DMS79 treated with DMSO at 0.1 percent for 48 hours (cell line): Measurements from ENCODE around the gene SNAI3.

Experiments
- DNase-seq: peaks from one replicate; lab custom pipeline; 2025; lab: John Stamatoyannopoulos, UW

SNAI3 gene

DNA sequence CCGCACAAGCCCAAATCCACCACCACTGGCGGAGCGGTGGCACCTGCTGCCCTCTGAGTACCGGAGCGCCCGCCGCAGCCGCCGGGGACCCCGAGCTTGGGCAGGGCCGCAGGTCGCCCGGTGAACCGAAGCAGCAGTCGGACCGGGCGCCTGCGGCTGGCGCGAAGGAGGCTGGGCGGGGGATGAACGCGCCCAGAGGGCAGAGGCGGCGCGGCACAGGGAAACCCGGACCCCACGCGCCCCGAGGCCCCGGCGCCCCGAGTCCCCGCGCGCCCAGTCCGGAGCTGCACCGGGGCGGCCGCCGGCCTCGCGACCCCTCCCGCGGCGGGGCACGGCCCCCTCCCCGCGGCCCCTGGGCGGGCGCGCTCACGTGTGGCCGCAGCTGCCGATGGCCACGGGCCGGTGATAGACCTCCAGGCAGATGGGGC lies 19.5 kb upstream of the SNAI3 start:
- DNase-seq = no peak

DNA sequence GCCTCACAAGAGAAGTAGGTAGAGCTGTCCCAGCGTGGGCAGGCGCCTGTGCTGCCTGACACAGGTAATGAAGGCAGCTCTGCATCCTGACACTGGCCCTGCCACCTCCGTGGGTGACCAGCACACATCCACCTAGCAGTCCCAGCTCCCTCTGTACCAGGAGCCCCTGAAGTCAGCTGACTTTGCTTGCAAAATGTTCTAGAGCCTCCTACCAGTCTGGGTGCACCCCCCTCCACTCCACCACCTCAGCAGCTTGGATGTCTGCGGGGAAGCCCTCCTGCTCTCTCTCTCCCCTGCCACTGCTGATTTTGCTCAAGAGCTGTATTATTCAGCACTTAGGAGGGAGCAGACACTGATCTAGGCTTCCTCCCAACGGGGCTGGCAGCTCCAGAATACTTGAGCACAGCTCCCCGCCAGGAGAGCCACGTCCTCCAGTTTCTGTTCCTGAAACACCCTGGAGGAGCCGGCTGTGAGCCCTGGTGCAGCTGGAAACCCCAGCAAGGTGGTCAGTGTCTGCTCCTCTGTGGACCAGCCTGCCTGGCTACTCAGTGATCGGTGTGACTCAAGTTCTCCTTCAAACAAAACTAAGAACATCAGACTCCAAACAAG lies 18.9 kb upstream of the SNAI3 start:
- no peak for DNase-seq

DNA sequence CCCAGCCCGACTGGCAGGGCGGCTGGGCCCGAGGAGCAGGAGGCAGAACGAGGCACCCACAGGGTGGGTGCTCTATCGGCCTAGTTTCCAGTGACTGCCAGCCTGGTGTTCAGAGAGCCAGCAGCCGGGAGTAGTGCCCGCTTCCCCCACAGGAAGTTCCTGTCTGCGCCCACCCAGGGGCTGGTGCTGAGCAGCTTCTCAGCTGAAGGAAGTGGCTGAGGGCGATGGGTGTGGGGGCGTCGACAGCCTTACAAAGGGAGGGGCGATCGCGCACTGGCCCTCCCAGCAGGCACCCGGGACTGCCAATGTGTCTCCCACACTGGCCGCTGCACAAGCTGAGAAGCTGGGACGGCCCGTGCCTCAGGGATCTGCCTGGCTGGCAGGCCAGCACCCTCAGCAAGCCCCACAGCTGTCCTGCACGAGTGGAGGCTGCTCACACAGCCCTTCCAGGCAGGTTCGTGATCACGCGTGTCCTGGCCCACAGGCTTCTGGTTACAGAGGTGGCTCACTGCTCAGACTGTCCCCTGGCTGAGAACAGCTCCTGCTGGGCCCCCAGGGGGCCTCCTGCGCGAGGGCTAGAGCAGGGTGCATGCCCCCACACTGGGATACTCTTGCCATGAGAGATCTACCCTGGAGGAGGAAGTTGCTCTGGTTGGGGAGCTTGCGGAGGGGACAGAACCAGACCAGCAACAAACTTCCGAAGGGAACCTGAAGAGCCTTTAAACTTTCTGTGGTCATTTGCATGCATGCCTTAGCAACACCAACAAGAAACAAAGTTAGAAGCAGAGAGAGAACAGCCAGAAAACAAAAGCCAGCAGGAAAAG lies 17.4 kb upstream of the SNAI3 start:
- DNase-seq = no peak

DNA sequence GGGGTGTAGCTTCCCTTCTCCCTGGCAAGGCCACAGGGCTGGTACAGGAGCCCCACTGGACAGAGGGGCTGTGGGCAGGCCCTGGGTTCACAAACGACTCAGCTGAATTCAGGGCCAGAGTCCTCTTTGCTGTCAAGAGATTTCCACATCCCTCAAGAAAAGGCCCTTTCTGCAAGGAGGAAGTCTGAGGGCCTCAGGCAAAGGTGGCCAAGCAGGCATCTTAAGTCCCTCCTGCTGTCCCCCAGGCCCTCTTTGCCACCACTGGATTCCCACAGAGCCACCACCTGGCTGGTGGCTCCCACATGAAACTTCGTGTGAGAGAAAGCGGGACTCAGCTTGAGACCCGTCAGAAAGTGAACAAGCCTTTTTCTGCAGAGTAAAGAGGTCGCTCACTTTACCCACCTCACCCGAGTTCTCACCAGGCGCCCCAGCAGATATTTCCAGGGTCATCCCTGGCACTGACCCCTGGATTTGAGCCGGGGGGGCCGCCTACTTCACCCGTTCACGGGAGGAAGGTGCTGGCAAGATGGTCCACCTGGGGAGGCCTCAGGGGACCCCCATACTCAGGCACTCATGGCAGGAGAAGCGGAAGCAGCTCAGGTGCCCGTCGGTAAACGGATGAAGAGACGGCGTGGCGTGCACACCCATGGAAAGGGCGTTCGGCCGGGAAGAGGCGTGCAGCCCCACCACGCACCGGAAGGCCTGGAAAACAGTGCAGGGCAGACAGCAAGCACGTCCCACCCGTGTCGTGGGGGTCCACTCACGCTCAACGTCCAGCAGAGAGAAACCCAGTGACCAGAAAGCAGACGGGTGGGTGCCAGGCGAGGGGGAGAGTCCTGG lies 16.3 kb upstream of the SNAI3 start:
- no peak for DNase-seq

DNA sequence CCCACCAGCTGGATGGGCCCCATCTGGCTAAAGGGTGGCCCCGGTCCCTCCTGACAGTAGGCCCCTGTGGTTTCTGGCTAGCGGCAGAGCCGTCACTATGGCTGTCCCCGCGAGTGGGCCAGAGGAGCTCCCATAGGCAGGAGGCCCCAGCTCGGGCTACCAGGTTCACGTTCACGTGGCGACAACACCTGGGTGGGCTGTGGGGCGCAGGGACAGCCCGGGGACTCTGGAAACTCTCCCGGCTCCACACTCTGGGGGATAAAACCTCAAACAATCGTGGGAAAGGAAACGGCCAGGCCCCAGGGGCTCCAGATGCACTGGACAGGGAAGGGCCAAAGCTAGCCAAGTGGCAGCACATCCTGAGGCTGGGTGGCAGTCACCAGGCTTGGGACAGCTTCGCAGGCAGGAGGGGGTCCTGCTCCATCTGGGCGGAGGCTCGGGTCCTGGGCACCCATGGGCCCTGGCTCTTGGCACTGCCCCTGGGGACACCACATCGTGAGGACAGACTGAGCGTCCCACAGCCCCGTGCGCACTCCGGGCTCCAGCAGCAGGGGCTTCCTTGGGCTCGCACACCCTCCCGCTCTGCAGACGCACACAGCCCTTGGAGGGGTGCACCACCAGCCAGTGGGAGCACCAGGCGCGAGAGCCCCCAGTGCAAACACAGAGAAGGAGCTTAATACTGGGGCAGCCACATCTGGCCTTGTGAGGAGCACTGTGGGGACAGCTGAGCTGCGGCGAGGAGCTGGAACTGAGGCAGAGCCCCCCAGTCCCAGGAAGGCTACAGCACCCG lies 15.5 kb upstream of the SNAI3 start:
- no peak for DNase-seq

DNA sequence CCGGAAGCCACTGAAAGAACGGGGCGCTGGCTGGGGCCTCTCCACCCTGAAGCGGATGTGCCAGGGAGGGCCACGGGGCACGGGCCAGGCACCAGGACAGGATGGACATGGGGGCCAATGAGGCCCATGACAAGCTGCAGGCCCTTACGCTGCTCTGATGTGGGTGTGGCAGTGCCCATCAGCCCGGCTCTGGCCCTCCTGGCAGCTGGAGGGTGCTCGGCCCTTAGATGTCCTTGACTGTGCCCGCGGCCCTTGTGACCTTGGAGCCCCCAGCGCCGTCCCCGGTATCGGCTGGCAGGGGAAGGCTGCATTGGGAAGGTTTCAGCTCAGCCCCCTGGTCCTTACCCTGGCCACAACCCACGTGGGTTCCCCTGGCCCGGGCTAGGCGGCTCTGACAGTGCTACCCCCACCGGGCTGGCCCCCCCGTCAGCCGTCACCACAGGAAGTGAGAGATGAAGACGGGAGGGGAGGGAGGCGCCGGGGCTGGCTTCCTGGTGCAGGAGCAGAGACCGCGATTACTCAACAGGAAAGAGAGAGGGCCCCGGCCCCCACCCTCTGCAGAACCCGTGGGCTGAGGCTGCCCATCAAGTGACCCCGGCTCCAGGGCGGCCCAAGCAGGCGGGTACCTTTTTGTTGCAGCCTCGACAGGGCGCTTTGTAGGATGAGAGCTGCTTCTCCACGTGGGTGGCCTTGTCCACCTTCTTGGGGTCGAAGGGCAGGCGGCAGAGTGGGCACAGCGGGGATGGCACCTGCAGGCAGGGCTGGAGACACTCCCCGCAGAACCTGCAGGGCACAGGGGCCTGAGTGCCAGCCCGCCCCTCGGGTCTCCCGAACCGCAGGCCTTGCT lies 14.6 kb upstream of the SNAI3 start:
- no peak for DNase-seq

DNA sequence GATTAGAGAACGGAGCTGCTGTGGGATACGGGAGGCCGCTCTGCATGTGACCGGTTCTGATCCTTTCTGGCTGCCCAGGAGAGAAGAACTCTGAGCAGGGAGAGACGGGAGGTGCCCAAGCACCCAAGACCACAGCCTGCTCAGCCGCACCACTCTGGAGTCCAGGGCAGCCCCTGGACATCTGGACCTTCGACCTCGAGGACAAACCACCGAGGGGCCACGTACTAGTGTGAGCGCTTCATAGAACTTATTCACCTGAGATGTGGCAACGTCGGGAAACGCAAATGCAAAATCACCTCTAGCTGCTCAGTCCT lies 14.0 kb upstream of the SNAI3 start:
- no peak for DNase-seq

DNA sequence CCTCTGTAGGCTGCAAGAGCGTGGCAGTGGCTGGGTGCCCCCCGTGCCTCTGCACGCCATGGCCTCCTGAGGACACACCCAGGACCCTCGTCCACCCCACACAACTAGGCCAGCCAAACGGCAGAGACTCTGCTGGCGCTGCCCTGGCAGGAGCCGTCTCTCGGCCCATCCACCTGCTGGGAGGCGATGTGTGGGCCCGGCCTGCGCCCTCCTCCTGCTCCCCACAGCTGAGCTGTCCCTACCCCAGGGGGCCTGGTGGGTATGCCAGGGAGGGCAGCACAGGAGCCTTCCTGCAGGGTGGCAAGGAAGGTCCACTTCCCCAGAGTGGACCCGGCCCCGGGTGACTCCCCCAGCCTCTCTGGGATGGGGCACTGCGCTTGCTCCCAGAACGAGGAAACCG lies 12.9 kb upstream of the SNAI3 start:
- no peak for DNase-seq

DNA sequence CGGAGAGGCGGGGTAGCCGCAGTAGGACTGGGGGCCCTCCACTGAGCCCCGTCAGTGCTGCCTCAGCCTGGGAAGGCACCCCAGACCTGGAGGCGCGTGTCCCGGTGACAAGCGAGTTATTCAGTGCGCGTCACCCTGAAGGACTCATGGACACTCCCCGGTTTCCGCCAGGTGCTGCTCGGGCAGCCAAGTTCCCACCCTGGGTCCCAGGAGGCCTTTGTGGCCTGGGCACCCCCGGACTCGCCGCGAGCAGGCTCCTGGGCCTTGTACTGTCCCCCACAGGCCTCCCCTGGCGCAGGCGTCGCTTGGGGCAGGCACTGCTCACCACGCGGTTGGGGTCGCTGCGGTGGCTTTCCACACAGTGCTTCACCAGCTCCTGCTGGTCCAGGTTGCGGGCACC lies 12.3 kb upstream of the SNAI3 start:
- DNase-seq = no peak

DNA sequence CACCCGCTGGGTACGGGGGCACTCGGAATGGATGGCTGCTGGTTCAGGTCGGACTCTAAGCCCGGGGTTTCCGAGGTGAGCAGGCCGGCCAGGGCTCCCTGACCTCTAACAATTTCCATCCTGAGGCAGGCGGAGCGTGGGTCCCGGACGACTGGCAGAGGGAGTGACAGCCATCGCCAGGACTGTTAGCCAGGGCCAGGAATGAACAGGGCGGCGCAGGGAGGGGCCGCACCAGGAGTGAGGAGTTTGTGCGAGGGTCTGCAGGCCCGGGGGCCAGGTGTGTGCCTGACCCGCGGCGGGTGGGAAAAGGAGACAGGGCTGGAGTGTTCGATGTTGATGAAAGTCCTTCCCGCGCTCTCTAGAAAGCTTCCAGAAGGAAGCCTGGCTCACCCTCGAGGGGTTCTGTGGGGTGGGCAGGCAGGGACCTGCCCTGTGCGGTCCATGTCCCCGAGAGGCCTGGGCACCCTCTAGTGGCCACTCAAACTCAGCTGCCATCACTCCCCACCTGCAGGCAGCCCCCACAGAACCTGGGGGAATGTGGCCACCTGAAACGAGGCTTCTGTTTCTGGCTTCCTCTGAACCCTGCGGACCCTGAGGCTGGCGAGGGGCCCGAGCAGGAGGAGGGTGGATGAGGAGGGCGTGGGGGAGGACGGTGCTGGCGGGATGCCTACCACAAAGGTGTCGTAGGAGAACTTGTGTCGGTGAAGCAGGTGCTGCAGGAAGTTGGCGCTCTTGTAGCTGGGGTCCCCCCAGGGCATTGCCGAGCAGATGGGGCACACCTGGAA lies 11.7 kb upstream of the SNAI3 start:
- DNase-seq = no peak

DNA sequence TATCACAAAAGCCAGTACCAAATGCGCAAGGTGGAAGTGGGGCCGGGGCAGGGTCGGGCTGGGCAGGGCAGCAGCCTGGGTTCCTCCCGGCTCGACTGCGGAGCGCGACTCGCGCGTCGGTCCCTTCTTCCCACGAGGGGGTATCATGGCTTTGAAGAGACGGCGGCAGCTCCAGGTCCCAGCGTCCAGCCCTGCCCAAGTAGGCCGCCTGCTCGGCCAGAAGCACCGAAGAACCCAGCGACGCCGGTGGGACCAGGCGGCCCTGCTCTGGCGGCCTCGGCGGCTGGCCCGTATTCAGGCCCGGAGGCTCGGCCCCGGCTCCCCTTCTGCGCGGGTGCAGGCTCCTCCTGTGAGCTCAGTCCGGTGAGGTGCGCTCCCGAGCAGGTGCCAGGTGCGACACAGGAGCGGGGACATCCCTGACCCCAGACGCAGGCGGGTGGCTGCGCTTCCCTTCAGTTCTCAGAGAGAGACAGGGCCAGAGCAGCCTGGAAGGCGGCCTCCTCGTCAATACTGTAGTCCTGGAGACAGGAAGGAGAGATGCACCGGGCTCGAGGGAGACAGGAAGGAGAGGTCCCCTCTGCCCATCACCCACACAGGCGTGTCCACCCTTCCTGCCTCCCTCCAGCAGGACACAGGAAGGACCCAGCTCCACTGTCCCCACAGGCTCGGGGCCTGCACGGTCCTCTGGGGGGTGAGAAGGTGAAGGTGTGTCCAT lies 11.0 kb upstream of the SNAI3 start:
- DNase-seq = no peak

DNA sequence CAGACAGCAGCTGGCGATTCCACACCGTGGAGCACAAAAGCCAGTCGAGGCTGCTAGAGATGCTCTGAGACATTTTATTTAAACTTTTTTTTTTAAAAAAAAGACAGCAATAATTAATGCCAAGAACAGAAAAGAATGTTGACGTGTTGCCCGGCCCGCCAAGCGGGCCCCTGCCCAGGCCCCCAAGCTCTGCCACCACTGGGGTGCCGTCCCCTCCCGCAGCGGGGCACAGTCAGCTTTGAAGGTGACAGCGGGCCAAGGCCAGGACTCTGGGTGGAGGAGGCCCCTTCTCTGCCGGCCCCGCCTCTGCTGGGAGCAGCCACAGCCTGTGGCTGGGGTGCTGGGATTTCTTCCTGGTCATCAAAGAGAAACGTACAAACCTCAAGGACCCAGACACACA lies 10.1 kb upstream of the SNAI3 start:
- no peak for DNase-seq

DNA sequence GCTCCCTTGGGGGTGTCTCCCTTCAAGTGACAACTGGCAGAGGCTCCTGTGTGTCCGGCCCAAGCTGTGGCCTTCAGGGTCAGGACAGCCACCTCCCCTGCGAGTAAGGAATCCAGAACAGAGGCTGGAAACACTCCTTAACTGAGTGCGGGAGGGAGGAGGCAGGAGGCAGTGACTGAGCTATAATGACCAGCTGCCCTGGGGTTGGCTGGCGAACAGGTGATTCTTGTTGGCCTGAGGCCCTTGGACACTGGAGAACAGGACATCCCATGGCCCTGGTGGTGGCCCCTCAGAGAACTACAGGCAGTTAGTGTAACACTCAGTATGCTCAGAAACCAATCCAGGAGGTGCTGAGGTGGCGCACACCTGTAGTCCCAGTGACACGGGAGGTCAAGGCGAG lies 9.4 kb upstream of the SNAI3 start:
- DNase-seq = no peak

DNA sequence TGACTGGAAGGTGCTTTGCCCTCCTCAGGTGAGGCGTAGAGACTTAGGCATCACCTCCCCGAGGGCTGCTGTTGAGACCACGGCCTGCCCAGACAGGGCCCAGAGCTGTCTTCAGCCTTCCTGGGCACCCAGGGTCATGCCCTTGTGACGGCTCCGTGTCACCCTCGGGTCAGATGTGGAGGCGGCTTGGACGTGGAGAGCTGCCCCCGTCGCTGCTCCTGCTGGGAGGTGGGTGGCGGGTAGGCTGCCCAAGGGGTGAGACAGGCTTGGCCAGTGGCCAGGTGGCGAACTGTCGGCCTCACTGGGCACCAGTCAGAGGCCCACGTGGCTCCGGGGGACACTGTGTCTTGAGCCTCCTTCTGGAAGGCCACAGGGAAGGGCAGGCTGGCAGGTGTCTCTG lies 8.9 kb upstream of the SNAI3 start:
- no peak for DNase-seq

DNA sequence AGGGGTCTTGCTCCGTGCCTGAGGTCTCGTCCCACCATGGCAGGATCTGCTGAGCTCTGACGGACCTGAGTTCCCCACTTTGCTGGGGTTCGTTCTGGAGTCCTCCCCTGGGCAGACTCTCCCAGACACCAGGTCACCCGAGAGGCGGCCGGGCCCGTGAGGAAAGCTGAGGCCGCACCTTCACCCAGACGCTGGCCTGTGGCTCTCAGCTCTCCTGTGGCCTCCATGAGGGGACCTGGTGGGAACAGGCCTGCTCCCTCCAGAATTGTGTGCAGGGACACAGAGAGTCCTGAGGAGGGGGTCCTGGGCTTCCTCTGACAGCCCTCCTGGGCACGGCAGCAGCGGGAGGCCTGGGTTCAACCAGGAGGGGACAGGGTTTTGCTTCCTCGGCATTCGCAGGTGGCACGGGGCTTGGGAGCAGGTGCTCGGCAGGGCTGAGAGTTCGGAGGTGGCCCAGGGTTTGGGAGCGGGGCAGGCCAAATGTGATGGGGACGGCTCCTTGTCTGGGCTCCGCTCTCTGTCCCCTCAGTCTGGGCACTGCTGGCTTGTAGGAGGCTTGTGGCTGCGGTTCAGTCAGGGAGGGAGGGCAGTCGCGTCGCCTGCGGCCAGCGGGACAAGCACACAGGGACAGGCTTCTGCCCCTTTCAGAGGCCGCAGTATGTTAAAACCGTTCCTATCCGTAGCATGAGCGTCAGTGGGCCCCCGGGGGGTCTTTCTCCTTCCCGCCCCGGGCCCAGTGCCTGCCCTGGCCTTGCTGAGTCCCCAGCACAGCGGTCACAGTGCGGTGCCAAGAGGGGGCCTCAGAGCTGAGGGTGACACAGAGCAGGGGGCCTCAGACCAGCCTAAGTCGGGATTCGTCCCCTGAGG lies 8.1 kb upstream of the SNAI3 start:
- DNase-seq = no peak

DNA sequence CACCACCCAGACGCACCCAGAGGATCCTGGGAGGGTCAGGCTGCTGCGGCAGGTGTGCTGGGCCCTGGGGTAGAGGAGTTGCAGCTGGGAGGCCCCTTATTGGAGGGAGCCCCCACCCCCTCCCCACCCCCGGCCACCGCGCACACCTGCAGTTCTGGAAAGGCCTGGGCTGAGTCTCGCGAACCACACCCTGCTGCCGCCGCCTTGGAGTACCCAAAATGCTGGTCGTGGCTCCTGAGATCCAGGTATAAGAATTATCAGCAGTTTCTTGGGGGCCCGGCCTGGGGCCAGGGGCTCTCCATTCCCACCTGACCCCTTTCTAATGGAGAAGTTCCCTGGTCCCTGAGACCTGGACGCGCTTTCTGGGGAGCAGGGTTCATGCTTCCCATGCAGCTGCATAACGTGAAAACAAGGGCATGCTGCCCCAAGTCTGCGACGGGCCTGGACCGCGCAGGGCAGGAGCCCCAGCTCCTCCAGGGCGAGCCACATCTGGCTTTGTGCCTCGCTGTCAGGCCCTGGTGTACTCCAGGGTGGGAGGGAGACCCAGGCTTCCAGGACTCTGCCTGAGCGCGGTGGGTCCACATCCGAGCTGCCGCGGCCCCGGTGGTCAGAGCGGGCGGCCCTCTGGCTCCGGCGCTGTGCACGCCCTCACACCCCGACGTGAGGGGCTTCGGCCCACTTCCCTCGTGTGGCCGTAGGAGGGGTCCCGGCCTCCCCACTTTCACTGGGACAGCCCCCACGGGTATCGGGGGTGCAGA lies 7.3 kb upstream of the SNAI3 start:
- DNase-seq = no peak

DNA sequence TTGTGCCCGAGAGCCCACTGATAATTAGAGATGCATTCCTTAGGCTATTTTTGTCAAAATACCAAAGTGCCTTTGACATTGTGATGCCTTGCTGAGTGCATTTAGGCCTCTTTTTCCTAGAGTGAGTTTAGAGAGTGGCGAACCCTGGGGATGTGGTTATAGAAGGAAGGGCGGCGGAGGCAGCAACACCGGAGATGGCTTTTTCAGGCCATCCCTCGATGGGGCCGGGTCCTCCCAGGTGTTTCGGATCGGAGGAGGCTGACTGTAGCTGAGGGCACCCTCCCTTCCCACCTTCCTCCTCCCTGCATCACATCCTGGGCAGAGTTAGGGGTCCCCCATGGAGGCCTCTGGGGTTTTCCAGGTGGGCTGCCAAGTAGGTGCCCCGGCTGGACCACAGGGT lies 6.6 kb upstream of the SNAI3 start:
- no peak for DNase-seq

DNA sequence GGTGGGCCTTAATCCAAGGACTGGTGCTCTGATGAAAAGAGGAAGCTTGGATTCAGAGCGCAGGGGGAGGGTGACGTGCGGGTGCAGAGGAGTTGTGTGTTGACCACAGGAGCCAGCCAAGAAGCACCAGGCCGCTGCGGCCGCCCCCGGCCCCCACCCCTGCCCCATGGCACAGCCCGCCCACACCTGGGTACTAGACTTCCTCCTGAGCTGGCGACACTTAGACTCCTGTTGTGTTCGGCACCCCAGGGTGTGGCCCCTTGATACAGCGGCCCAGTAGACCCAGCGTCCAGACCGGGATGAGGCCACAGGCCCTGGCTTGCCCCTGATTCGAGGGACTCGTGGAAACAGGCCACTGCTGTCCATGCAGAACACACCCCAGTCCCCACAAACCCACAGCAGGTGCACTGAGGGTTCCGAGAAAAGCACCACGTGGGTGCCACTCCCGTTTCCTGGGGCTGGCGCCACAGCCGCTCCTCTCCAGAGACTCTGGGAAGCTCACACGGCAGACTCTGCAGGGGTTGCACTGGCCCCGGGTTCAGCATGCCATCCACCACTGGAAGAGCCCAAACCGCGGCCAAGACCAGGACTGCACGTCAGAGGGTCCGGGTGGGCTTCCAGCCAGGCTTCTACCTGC lies 5.7 kb upstream of the SNAI3 start:
- DNase-seq = no peak
